Fibroblast of the aortic adventitia (primary cell): ENCODE results near the gene MTG2. TPM values are rescaled to one million over a fixed set of nuclear protein-coding genes. Genes with fewer than 3 reads are reported as not detected.

Experiments used
- DNase-seq: peaks from one replicate; pipeline ENCODE4 v3.0.0-alpha.2; 2010; ENCODE audit warnings: low read depth
- H3K4me3 ChIP-seq: 2 replicates; pipeline ENCODE4 v1.5.1; 2011; ENCODE audit warnings: low read depth, mild to moderate bottlenecking, control low read depth, low read length, moderate library complexity
- CTCF ChIP-seq: IDR thresholded peaks from 2 replicates; pipeline ENCODE4 v1.5.1; 2011; ENCODE audit warnings: mild to moderate bottlenecking, low read length, control low read depth, inconsistent platforms; ENCODE audit not compliant: insufficient read depth
- total RNA-seq: library from RNA; depleted of rRNA; stranded (reverse); fragments of >200 nt; gene quantifications from 2 replicates; pipeline ENCODE4 v1.2.3, GENCODE V29; 2012; ENCODE audit warnings: low replicate concordance

Gene MTG2
- total RNA-seq, 1 donor = 15.3 TPM

GRCh38 chr20:62214067-62214466 is 31.2 kb downstream of the MTG2 start:
- TF ChIP-seq CTCF = no peak

GRCh38 chr20:62215020-62215990 is 32.5 kb downstream of the MTG2 start:
- no peak overlapping the region for H3K4me3 ChIP-seq
- TF ChIP-seq CTCF = no peak
- DNase-seq = no peak

More at GRCh38 chr20:62214067-62214466, 31.2 kb downstream of the MTG2 start:
- DNase-seq = no peak
- no peak overlapping the region for H3K4me3 ChIP-seq

GRCh38 chr20:62215991-62216635 is 33.3 kb downstream of the MTG2 start:
- H3K4me3 ChIP-seq = no peak overlapping the region
- no peak for TF ChIP-seq CTCF
- no peak for DNase-seq

GRCh38 chr20:62216636-62217566 is 34.1 kb downstream of the MTG2 start:
- TF ChIP-seq CTCF = no peak
- no peak for DNase-seq
- H3K4me3 ChIP-seq = no peak overlapping the region

GRCh38 chr20:62217913-62218773 is 35.3 kb downstream of the MTG2 start:
- TF ChIP-seq CTCF = no peak
- no peak for DNase-seq
- H3K4me3 ChIP-seq = no peak overlapping the region
